NCI-H2171 (cell line): ENCODE data around the gene ZNF79.
"Not testable (repeated sequence)": the region's sequence is repeated elsewhere in the genome, so short reads cannot be mapped to it uniquely, and the experiment has no call there.

Experiments used
- DNase-seq: peaks from one replicate; lab custom pipeline; 2025; lab: John Stamatoyannopoulos, UW

The ZNF79 gene

GRCh38 chr9:127455324-127455992 lies 31.3 kb downstream of the ZNF79 start:
- no peak for DNase-seq

DNA sequence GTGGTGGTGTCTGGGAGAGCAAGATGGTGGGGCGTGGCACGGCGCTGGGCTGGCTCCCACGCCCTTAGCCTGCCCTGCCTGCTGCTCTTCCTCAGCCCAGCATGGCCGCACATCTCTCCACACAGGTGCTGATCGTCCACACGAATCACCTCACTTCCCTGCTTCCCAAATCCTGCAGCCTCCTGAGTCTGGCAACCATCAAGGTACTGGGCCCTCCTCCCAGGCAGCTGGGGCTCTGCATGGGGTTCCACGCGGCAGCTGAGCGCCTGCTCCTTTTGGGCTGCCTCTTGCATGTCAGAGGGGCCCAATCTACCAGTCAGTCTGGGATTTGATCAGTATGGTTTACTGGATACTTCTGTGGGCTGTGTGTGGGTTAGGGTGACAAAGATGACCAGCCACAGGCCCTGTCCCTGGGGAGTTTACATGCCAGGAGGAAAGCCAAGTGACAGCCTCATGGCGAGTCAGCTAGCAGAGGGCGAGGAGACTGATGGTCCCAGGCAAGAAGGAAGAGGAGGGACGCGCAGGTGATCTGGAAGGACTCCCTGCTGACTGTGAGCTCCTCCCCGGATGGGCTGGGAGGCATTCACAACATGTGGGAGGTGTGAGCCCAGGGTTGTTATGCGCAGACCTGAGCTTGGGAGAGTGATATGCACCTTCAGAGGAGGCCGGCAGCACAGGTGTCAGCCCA lies 33.2 kb downstream of the ZNF79 start:
- no peak for DNase-seq

- DNase-seq = no peak
These were observed 34.7 kb downstream of the ZNF79 start for GRCh38 chr9:127458921-127459320.

GRCh38 chr9:127463382-127463781 lies 39.2 kb downstream of the ZNF79 start:
- no peak for DNase-seq

DNA sequence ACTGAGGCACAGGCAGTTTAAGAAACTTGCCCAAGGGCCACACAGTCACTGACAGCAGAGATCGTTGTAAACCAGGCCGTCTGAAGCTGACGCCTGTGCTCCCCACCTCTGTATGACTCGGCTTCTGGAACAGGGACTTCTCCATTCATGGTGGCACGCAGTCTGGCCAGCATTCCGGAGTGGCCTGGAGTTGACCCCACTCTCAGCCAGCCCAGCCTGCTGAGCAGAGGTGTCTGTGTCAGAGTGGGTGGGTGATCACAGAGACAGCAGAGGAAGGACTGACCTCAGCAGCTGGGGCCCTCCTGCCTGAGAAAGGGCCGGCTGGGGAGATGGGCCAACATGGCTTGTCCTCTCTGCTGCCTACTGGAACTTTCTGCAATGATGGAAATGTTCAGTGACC lies 39.7 kb downstream of the ZNF79 start:
- no peak for DNase-seq

- DNase-seq = not testable (repeated sequence)
These were observed 42.3 kb downstream of the ZNF79 start for GRCh38 chr9:127466407-127466917.

DNA sequence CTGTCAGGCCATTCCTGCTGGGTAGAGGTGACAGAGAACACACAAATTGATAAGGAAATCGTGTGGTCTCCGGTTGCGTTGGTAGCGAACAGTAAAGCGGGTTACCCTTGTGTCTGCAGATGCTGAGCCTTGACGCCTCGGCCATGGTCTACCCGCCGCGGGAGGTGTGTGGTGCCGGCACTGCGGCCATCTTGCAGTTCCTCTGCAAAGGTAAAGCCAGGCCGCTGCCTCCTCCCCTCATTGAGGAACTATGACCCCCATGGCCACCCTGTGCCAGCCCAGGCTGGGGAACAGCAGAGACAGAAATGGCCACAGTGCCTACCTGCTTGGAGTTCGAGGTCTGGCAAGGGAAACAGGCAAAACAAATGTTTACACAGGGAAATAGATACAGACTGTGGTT lies 43.4 kb downstream of the ZNF79 start:
- no peak for DNase-seq

DNA sequence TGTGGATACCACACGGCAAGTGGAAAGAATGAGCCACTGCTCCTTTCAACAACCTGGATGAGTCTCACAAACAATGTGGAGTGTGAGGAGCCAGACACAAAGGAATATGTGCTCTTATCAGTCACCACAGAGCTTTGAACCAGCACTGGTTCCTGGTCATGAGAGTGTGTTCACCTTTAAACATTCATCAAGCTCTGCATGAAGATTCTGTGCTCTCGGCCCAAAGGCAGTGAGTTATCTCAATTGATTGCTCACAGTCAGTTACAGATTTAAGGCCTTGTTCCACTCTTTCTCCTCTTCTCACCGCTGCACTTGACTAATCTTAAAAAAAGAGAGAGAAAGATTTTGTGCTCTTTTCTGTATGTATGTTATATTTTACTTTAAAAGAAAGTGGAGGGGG lies 46.5 kb downstream of the ZNF79 start:
- DNase-seq = no peak

- no peak for DNase-seq
These were observed 49.3 kb downstream of the ZNF79 start for GRCh38 chr9:127473501-127473900.

DNA sequence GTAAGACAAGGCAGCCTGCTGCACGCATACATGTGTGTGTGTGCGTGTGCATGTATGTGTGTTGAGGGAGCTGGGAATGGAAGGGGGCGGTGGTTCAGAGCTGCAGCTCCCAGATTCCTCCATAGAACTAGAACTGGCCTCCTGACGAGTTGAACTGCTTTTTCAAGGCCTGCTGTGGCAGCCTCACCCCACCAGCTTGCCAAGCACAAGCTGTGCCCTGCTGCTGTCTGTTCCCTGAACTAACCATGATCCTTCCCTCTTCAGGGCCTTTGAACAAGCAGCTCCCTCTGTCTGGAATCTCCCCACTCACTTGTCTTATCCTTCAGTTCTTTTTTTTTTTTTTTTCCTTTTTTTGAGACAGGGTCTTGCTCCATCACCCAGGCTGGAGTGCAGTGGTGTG lies 49.8 kb downstream of the ZNF79 start:
- no peak for DNase-seq

- no peak for DNase-seq
These were observed 50.4 kb downstream of the ZNF79 start for GRCh38 chr9:127474592-127474991.

DNA sequence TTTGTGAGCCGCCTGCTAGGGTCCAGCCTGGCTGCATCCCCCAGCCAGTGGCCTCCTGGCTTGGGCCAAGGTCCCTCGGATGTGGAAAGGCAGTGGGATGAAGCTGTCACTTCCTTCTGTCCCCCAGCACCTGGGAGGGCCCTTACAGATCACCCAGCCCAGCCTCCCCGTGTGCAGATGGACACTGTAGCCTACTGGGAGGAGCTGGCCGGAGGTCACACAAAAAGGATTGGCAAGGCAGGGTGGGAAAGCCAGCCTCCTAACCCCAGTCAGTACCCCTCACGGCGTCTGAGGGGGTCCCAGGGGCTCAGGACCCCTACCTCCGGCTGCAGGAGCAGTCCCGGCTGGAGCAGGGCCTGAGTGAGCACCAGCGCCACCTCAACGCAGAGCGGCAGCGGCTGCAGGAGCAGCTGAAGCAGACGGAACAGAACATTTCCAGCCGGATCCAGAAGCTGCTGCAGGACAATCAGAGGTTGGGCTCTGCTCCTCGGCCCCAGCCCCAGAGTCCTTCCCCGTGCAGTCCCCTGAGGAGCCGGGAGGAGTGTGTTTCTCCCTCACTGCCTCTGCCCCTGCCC lies 55.4 kb downstream of the ZNF79 start:
- no peak for DNase-seq

DNA sequence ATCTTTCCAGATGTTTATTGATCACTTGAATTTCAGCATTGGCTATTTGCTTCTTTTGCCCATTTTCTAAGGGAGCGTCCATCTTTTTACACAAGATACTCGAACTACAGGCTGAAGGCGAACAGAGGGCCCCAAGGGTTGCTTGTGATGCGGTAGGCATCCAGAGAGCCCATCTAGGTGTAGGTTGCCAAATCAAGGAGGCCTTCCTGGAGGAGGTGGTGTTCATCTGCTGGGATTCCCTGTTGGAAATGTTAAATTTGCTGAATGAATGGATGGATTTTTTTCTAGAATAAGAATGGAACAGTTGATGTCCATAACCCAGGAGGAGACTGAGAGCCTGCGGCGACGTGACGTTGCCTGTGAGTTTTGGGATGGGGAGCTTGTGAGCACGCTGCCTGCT lies 58.5 kb downstream of the ZNF79 start:
- no peak for DNase-seq

- no peak for DNase-seq
These were observed 61.8 kb downstream of the ZNF79 start for GRCh38 chr9:127485995-127486394.

DNA sequence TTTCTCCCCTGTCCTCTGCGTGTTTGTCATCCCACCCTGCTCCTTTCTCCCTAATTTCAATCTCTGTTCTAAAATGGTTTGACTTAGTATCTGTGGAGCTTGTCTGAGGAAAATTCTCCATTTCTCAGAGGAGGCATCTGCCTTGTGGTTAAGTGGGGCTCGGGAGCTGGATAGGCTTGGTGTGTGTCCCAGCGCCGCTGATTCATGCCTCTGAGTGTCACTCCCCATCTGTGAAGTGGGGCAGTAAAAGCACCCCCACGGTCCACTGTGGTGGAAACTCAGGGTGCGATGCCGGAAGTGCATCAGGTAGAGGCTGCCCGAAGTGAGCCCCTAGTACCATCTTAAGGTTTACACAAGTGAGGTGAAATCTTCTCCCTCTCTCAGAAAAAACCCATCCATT lies 64.8 kb downstream of the ZNF79 start:
- no peak for DNase-seq

- DNase-seq = peak; percentile 52
These were observed 65.4 kb downstream of the ZNF79 start for GRCh38 chr9:127489471-127490115.

GRCh38 chr9:127490535-127491230 lies 66.5 kb downstream of the ZNF79 start:
- DNase-seq = no peak

DNA sequence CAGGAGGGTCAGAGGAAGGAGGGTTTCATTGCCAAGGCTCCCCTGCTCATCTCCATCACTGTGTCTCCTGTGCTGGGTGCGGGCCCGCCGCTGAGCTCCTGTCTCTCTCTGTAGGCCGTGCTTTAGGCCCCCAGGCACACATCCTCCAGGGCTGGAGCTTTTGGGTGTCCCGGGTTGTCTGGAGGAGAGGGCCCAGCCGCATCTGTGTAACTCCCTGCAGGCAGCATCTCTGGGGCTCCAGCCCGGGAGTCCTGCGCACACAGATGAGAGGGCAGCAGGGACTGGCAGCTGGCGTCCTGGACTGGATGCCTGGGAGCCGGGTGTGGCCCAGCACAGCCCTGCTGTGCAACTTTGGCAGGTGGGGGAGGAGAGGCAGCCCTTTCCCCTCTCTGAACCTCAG lies 67.3 kb downstream of the ZNF79 start:
- DNase-seq = peak; percentile 65

GRCh38 chr9:127492616-127493015 lies 68.4 kb downstream of the ZNF79 start:
- DNase-seq = no peak

DNA sequence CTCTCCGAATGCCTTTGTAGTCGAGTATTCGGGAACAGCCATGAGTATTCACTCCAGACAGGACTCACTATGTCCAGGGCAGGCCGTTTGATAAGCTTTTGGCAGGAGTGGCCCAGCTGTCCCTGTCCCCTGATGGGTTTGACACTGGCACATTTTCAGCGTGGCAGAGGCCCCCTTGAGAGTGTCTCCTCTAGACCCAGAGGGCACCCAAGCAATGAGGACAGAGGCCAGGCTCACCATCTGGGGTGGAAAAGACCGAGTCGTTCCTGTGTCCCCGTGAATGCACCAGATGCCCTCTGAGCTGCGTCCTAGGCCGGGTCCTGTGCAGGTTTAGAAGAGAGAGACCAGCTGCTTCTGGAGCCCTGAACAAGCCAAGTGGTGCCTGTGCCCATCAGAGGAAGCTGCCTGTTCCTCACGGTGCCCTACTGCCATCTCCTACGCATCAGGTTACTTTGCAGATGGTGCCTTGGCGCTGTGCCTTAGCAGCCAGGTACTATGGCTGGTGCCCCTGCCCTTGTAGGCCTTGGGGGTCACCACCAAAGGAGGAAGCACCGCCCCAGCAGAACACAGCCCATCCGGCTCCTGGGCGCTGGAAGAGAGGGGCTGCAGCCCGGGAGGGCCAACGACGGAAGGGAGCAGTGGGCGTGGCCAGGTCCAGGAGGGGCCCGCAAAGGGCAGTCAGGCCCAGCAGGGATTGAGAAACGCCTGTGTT lies 69.6 kb downstream of the ZNF79 start:
- peak; percentile 85 for DNase-seq

GRCh38 chr9:127494304-127494702 lies 70.1 kb downstream of the ZNF79 start:
- DNase-seq = no peak
